H1 (cell line): Measurements from ENCODE around the gene OR5K2. TPM values are rescaled to one million over a fixed set of nuclear protein-coding genes. Genes with fewer than 3 reads are reported as not detected.

ENCODE experiments used
- CTCF ChIA-PET: fragments of 300-600 bp; sonication (Branson Sonifier 250); formaldehyde crosslinking; loops from one replicate; lab custom pipeline; 2021; ENCODE audit not compliant: partially characterized antibody; lab: Charles Lee
- POLR2A ChIA-PET: fragments of 300-600 bp; sonication (Branson Sonifier 250); formaldehyde crosslinking; loops from one replicate; lab custom pipeline; 2021; ENCODE audit warnings: inconsistent platforms; ENCODE audit not compliant: partially characterized antibody; lab: Charles Lee
- DNase-seq, 2 experiments: peaks; one replicate each; pipeline versions ENCODE4 v3.0.0 to v3.0.0-alpha.2; 2010 to 2022; ENCODE audit warnings: low spot score in 2 of 2, low read depth in 1 of 2, mixed read lengths in 1 of 2
- FAIRE-seq: peaks from 2 replicates; lab custom pipeline; 2011; peaks lifted over from hg19 to GRCh38; lab: Jason Lieb, UNC
- H2AFZ ChIP-seq: 2 replicates; pipeline ENCODE4 v1.8.1; 2012; ENCODE audit warnings: low read length, inconsistent platforms
- H2AK5ac ChIP-seq: 2 replicates; pipeline ENCODE4 v1.6.1; 2013; ENCODE audit warnings: low read depth, low read length
- H2BK120ac ChIP-seq: replicated peaks from 2 replicates; pipeline ENCODE3; 2013; ENCODE audit warnings: low read depth, low read length, inconsistent platforms
- H2BK12ac ChIP-seq: 2 replicates; pipeline ENCODE4 v1.6.1; 2013; ENCODE audit warnings: low read depth, low read length
- H2BK15ac ChIP-seq: 2 replicates; pipeline ENCODE4 v1.6.1; 2013; ENCODE audit warnings: low read length
- H2BK20ac ChIP-seq: 2 replicates; pipeline ENCODE4 v1.6.1; 2013; ENCODE audit warnings: low read length
- H2BK5ac ChIP-seq: 2 replicates; pipeline ENCODE4 v1.6.1; 2013; ENCODE audit warnings: low read depth, low read length
- H3K14ac ChIP-seq: 2 replicates; pipeline ENCODE4 v1.6.1; 2013; ENCODE audit warnings: inconsistent platforms; ENCODE audit not compliant: insufficient read length
- H3K18ac ChIP-seq: 2 replicates; pipeline ENCODE4 v1.6.1; 2013; ENCODE audit warnings: low read length; ENCODE audit errors: extremely low read depth
- H3K23ac ChIP-seq: 2 replicates; pipeline ENCODE4 v1.6.1; 2013; ENCODE audit warnings: inconsistent platforms; ENCODE audit not compliant: insufficient read length
- H3K23me2 ChIP-seq: 2 replicates; pipeline ENCODE4 v1.6.1; 2013; ENCODE audit warnings: low read depth, low read length
- H3K27ac ChIP-seq: 2 replicates; pipeline ENCODE4 v1.6.1; 2011; ENCODE audit warnings: low read depth, low read length, inconsistent platforms
- H3K27me3 ChIP-seq, 4 experiments: replicated peaks in 1 of 4; 1 replicate in 1 of 4; 2 replicates in 3 of 4; pipeline versions ENCODE4 v1.6.1 to v1.8.1; 2011 to 2013; ENCODE audit warnings: low read length in 3 of 4, mild to moderate bottlenecking in 3 of 4, inconsistent platforms in 2 of 4, mixed read lengths in 2 of 4, moderate library complexity in 1 of 4; ENCODE audit not compliant: control insufficient read depth in 3 of 4, insufficient read depth in 3 of 4; ENCODE audit errors: extremely low read depth in 1 of 4
- H3K36me3 ChIP-seq, 4 experiments: 2 replicates each; pipeline versions ENCODE4 v1.6.1 to v1.8.1; 2011 to 2013; ENCODE audit warnings: mild to moderate bottlenecking in 4 of 4, low read length in 3 of 4, moderate library complexity in 2 of 4, control low read depth in 1 of 4, inconsistent platforms in 1 of 4; ENCODE audit not compliant: insufficient read depth in 4 of 4, control insufficient read depth in 2 of 4
- H3K4ac ChIP-seq: replicated peaks from 2 replicates; pipeline ENCODE3; 2013; ENCODE audit warnings: low read length, low read depth, mixed read lengths, inconsistent platforms; ENCODE audit not compliant: insufficient read length
- H3K4me1 ChIP-seq, 4 experiments: replicated peaks in 1 of 4; 1 replicate in 1 of 4; 2 replicates in 3 of 4; pipeline versions ENCODE4 v1.6.1 to v1.8.1; 2011 to 2013; ENCODE audit warnings: low read length in 3 of 4, inconsistent platforms in 2 of 4, mixed read lengths in 1 of 4; ENCODE audit not compliant: insufficient read depth in 4 of 4, control insufficient read depth in 3 of 4
- H3K4me2 ChIP-seq, 2 experiments: 2 replicates each; pipeline versions ENCODE4 v1.6.1 to v1.8.1; 2011 to 2013; ENCODE audit warnings: low read depth in 2 of 2, low read length in 2 of 2, control low read depth in 1 of 2, inconsistent platforms in 1 of 2, mild to moderate bottlenecking in 1 of 2; ENCODE audit not compliant: insufficient read depth in 1 of 2
- H3K4me3 ChIP-seq, 4 experiments: fragments of 200-600, 300-600 bp in 1 of 4; sonication (generic), shearing (Covaris generic), sonication (Bioruptor Twin) in 1 of 4; 2 replicates each; pipeline versions ENCODE4 v1.5.1 to v1.8.1; 2011 to 2016; ENCODE audit warnings: low read length in 4 of 4, low read depth in 3 of 4, control low read depth in 2 of 4, inconsistent platforms in 2 of 4, mild to moderate bottlenecking in 2 of 4, mixed read lengths in 1 of 4, moderate library complexity in 1 of 4; ENCODE audit not compliant: insufficient read depth in 2 of 4; ENCODE audit errors: extremely low read depth in 1 of 4
- H3K56ac ChIP-seq: replicated peaks from 2 replicates; pipeline ENCODE3; 2013; ENCODE audit warnings: low read depth, mild to moderate bottlenecking, mixed read lengths, low read length, inconsistent platforms; ENCODE audit not compliant: insufficient read length
- H3K79me1 ChIP-seq: 2 replicates; pipeline ENCODE4 v1.6.1; 2013; ENCODE audit warnings: low read depth, low read length, control low read depth
- H3K79me2 ChIP-seq, 2 experiments: 2 replicates each; pipeline versions ENCODE4 v1.6.1 to v1.8.1; 2012 to 2013; ENCODE audit warnings: low read length in 2 of 2, mild to moderate bottlenecking in 2 of 2, inconsistent platforms in 1 of 2; ENCODE audit not compliant: insufficient read depth in 2 of 2, control insufficient read depth in 1 of 2
- H3K9ac ChIP-seq, 4 experiments: replicated peaks in 1 of 4; 1 replicate in 1 of 4; 2 replicates in 3 of 4; pipeline versions ENCODE4 v1.6.1 to v1.8.1; 2011 to 2013; ENCODE audit warnings: low read depth in 3 of 4, low read length in 3 of 4, control low read depth in 2 of 4, mild to moderate bottlenecking in 2 of 4, moderate library complexity in 2 of 4, inconsistent platforms in 1 of 4; ENCODE audit errors: extremely low read depth in 1 of 4
- H3K9me3 ChIP-seq, 2 experiments: 2 replicates each; pipeline versions ENCODE4 v1.6.1 to v1.8.1; 2012 to 2013; ENCODE audit warnings: mild to moderate bottlenecking in 2 of 2, moderate library complexity in 2 of 2, control low read depth in 1 of 2, inconsistent platforms in 1 of 2, low read depth in 1 of 2, low read length in 1 of 2, mixed read lengths in 1 of 2; ENCODE audit not compliant: insufficient read depth in 2 of 2
- H4K20me1 ChIP-seq, 2 experiments: replicated peaks in 1 of 2; 2 replicates each; pipeline versions ENCODE3 to v1.8.1; 2011 to 2013; ENCODE audit warnings: inconsistent platforms in 2 of 2, low read length in 2 of 2, mild to moderate bottlenecking in 1 of 2; ENCODE audit not compliant: insufficient read depth in 2 of 2, control insufficient read depth in 1 of 2
- H4K5ac ChIP-seq: 2 replicates; pipeline ENCODE4 v1.6.1; 2013; ENCODE audit warnings: low read length, low read depth, mixed read lengths, inconsistent platforms; ENCODE audit not compliant: insufficient read length
- H4K8ac ChIP-seq: 2 replicates; pipeline ENCODE4 v1.8.0; 2013; ENCODE audit warnings: mild to moderate bottlenecking, moderate library complexity, low read length, inconsistent platforms; ENCODE audit not compliant: insufficient read depth; ENCODE audit errors: extremely low read depth
- H4K91ac ChIP-seq: replicated peaks from 2 replicates; pipeline ENCODE3; 2013; ENCODE audit warnings: low read length, mixed read lengths, inconsistent platforms; ENCODE audit not compliant: insufficient read length
- CBX5 ChIP-seq: fragments of 300-800, 300-1000 bp; sonication (generic); IDR thresholded peaks from 2 replicates; pipeline ENCODE4 v1.7.1; 2016; ENCODE audit warnings: antibody characterized with exemption, low read length, low read depth
- CHD1 ChIP-seq: IDR thresholded peaks from 2 replicates; pipeline ENCODE4 v1.6.1; 2012; ENCODE audit warnings: low read depth, low read length, improper control_type of control experiment
- CREB1 ChIP-seq: IDR thresholded peaks from 2 replicates; pipeline ENCODE4 v1.6.1; 2012; ENCODE audit warnings: inconsistent platforms
- KDM1A ChIP-seq: fragments of 200-600, 300-600 bp; sonication (generic); IDR thresholded peaks from 2 replicates; pipeline ENCODE4 v1.7.1; 2016; ENCODE audit warnings: mild to moderate bottlenecking, low read length, borderline replicate concordance
- MAFK ChIP-seq: IDR thresholded peaks from 2 replicates; pipeline ENCODE4 v1.6.1; 2012; ENCODE audit warnings: low read depth, mild to moderate bottlenecking, improper control_type of control experiment, low read length
- RAD21 ChIP-seq, 2 experiments: IDR thresholded peaks in 1 of 2; conservative IDR thresholded peaks in 1 of 2; 2 replicates each; pipeline ENCODE4 v1.6.1; 2011; ENCODE audit warnings: low read depth in 2 of 2, low read length in 2 of 2, improper control_type of control experiment in 1 of 2, inconsistent platforms in 1 of 2, mild to moderate bottlenecking in 1 of 2, moderate library complexity in 1 of 2
- SAP30 ChIP-seq: fragments of 300-600 bp; sonication (generic); IDR thresholded peaks from 2 replicates; pipeline ENCODE4 v1.7.1; 2012; ENCODE audit warnings: low read length, moderate library complexity, mild to moderate bottlenecking, inconsistent platforms; ENCODE audit not compliant: insufficient read depth, insufficient replicate concordance
- SIRT6 ChIP-seq: IDR thresholded peaks from one replicate; pipeline ENCODE4 v1.7.1; 2012; ENCODE audit warnings: low read length, inconsistent platforms
- WGBS, 2 experiments: shearing (Covaris generic) in 1 of 2; methylation state at CpG; one replicate each; pipeline versions ENCODE4 v1.1.6 to v1.1.7; 2013 to 2015; ENCODE audit warnings: low lambda C conversion rate in 2 of 2, mixed read lengths in 2 of 2, inconsistent platforms in 1 of 2, low coverage in 1 of 2, missing lambda C conversion rate in 1 of 2; ENCODE audit not compliant: insufficient replicate concordance in 2 of 2, insufficient coverage in 1 of 2, insufficient read length in 1 of 2; ENCODE audit errors: extremely low coverage in 1 of 2, missing lambda C conversion rate in 1 of 2; 5-methylcytosine and 5-hydroxymethylcytosine counted together
- polyA plus RNA-seq, 7 experiments: library from polyadenylated mRNA; depleted of rRNA in 3 of 7; stranded (reverse) in 5 of 7; unstranded in 2 of 7; fragments of >200 nt in 5 of 7; fragments of 200-250 nt in 2 of 7; gene quantifications; 1 replicate in 5 of 7; 2 replicates in 1 of 7; 4 replicates in 1 of 7; pipeline versions ENCODE4 v1.2.1 to v1.2.3, GENCODE V29; 2011 to 2013; ENCODE audit warnings: missing spikeins in 2 of 7, mixed read lengths in 2 of 7
- total RNA-seq: library from RNA; stranded (reverse); fragmentation: NEBNext Ultra II Directional; extraction: Animal tissue kit (Norgen Biotek cat#: 25700); gene quantifications from 2 replicates; pipeline ENCODE4 v1.2.1, GENCODE V29; 2021
- TF ChIP-seq, protein P1 (sequence below): IDR thresholded peaks from 2 replicates; pipeline ENCODE4 v1.6.1; 2012; ENCODE audit warnings: inconsistent platforms

Gene OR5K2
- total and polyA plus RNA-seq, 2 of the 8 experiments (the other 6 are each of a cell fraction or from before 2014, with no cell fraction given): not detected

DNA sequence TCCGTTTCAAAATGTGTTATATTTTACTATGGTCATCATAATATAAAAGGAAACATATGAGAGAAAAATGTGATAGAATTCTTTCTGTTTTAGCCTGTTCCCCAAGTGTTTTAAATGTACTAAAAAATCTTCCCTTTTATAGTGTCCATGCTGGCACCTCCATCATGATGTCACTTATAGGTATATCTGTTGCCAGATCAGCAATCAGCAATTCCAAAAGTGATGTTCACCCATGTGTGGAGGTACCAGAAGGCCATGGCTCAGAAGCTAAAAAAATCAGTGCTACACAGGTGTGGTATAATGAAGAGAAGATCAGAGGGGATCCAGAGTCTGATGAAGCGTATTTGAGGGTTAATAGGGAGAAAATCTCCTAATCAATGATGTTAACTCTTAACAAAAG lies 33.2 kb downstream of the OR5K2 start:
- H3K79me1 ChIP-seq: no peaks in the 10 kb centered on the region
- no peak for DNase-seq
- no peak overlapping the region for H4K91ac ChIP-seq
- ChIA-PET CTCF (no interaction called here), POLR2A (no interaction called here)
- no peak overlapping the region for H2BK12ac ChIP-seq
- no peaks in the 10 kb centered on the region for H4K20me1 ChIP-seq
- H2BK5ac ChIP-seq: no peak overlapping the region
- H4K5ac ChIP-seq: no peak overlapping the region
- no peak overlapping the region for H3K27ac ChIP-seq
- FAIRE-seq: no peak
- H2AK5ac ChIP-seq: no peak overlapping the region
- no peaks in the 10 kb centered on the region for H3K79me2 ChIP-seq
- no peak overlapping the region for H3K14ac ChIP-seq
- H2BK120ac ChIP-seq: no peak overlapping the region
- whole genome bisulfite sequencing, 2 experiments: 91% methylated on average over 2 of the region's 2 CpGs; no CpG with 5 or more reads in 1 of the 2 experiments
- no peak overlapping the region for H3K4ac ChIP-seq
- H3K23me2 ChIP-seq: no peaks in the 10 kb centered on the region
- H2BK20ac ChIP-seq: no peak overlapping the region
- H3K4me2 ChIP-seq: no peak overlapping the region
- no peak overlapping the region for H3K56ac ChIP-seq
- H3K23ac ChIP-seq: no peak overlapping the region
- H3K27me3 ChIP-seq: no peaks in the 10 kb centered on the region
- H3K9ac ChIP-seq: no peak overlapping the region
- H3K36me3 ChIP-seq: no peaks in the 10 kb centered on the region
- H3K9me3 ChIP-seq: no peaks in the 10 kb centered on the region
- H3K18ac ChIP-seq: no peak overlapping the region
- no peaks in the 10 kb centered on the region for H3K4me1 ChIP-seq
- H3K4me3 ChIP-seq: no peak overlapping the region
- no peak overlapping the region for H2BK15ac ChIP-seq
- no peak overlapping the region for H4K8ac ChIP-seq
- H2AFZ ChIP-seq: no peak overlapping the region
- no peak for TF ChIP-seq CHD1
- TF ChIP-seq, protein P1, sequence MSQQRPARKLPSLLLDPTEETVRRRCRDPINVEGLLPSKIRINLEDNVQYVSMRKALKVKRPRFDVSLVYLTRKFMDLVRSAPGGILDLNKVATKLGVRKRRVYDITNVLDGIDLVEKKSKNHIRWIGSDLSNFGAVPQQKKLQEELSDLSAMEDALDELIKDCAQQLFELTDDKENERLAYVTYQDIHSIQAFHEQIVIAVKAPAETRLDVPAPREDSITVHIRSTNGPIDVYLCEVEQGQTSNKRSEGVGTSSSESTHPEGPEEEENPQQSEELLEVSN: no peak
- no peak for TF ChIP-seq RAD21 (IDR thresholded peaks at IDR 0.05 in 1 of 2, conservative IDR thresholded peaks at IDR 0.05 in 1 of 2; ENCODE audit: low read depth in 2 of 2, low read length in 2 of 2)
- TF ChIP-seq MAFK: no peak
- TF ChIP-seq CBX5: no peak
- no peak for TF ChIP-seq SAP30
- TF ChIP-seq SIRT6: no peak
- no peak for TF ChIP-seq CREB1
- no peak for TF ChIP-seq KDM1A
